Astrocyte (in vitro differentiated cells and primary cell): ENCODE results near the gene GLS. TPM values are rescaled to one million over a fixed set of nuclear protein-coding genes. Genes with fewer than 3 reads are reported as not detected.

Source experiments
- DNase-seq: peaks from one replicate; pipeline ENCODE4 v3.0.0-alpha.2; 2010; ENCODE audit warnings: low read depth
- FAIRE-seq: peaks from 2 replicates; lab custom pipeline; 2011; peaks lifted over from hg19 to GRCh38; lab: Jason Lieb, UNC
- H2AFZ ChIP-seq: 2 replicates; pipeline ENCODE4 v1.6.0; 2012; ENCODE audit warnings: low read depth, low read length, inconsistent platforms
- H3K27ac ChIP-seq: 2 replicates; pipeline ENCODE4 v1.5.1; 2011; ENCODE audit warnings: low read depth, low read length, inconsistent platforms
- H3K27me3 ChIP-seq: 2 replicates; pipeline ENCODE4 v1.6.0; 2011; ENCODE audit warnings: low read length, inconsistent platforms; ENCODE audit not compliant: insufficient read depth
- H3K36me3 ChIP-seq: 2 replicates; pipeline ENCODE4 v1.5.1; 2011; ENCODE audit warnings: low read length, inconsistent platforms; ENCODE audit not compliant: insufficient read depth
- H3K4me1 ChIP-seq: 2 replicates; pipeline ENCODE4 v1.5.1; 2011; ENCODE audit warnings: low read length, inconsistent platforms; ENCODE audit not compliant: insufficient read depth
- H3K4me2 ChIP-seq: 2 replicates; pipeline ENCODE4 v1.6.0; 2012; ENCODE audit warnings: low read length, inconsistent platforms
- H3K4me3 ChIP-seq: 2 replicates; pipeline ENCODE4 v1.5.1; 2011; ENCODE audit warnings: low read depth, mild to moderate bottlenecking, low read length, inconsistent platforms; ENCODE audit not compliant: insufficient read depth
- H3K79me2 ChIP-seq: 2 replicates; pipeline ENCODE4 v1.6.0; 2012; ENCODE audit warnings: mild to moderate bottlenecking, low read length, inconsistent platforms; ENCODE audit not compliant: insufficient read depth
- H3K9ac ChIP-seq: 2 replicates; pipeline ENCODE4 v1.6.0; 2012; ENCODE audit warnings: mild to moderate bottlenecking, low read length, inconsistent platforms
- H3K9me3 ChIP-seq: 2 replicates; pipeline ENCODE4 v1.5.1; 2012; ENCODE audit warnings: low read depth, mild to moderate bottlenecking, low read length, inconsistent platforms; ENCODE audit not compliant: insufficient read depth
- H4K20me1 ChIP-seq: 2 replicates; pipeline ENCODE4 v1.6.0; 2012; ENCODE audit warnings: low read length, inconsistent platforms; ENCODE audit not compliant: insufficient read depth
- H3K27ac Mint-ChIP-seq: one replicate; pipeline ENCODE4 v1.8.0; 2021; ENCODE audit warnings: mild to moderate bottlenecking, mixed read lengths; ENCODE audit not compliant: unreplicated experiment
- H3K27me3 Mint-ChIP-seq: one replicate; pipeline ENCODE4 v1.8.0; 2021; ENCODE audit warnings: low read depth, mixed read lengths; ENCODE audit not compliant: unreplicated experiment
- H3K36me3 Mint-ChIP-seq: one replicate; pipeline ENCODE4 v1.8.0; 2021; ENCODE audit warnings: low read depth, mixed read lengths; ENCODE audit not compliant: unreplicated experiment
- H3K4me1 Mint-ChIP-seq: one replicate; pipeline ENCODE4 v1.8.0; 2021; ENCODE audit warnings: low read depth, mixed read lengths; ENCODE audit not compliant: unreplicated experiment
- H3K4me3 Mint-ChIP-seq: one replicate; pipeline ENCODE4 v1.8.0; 2021; ENCODE audit warnings: mild to moderate bottlenecking, moderate library complexity, mixed read lengths; ENCODE audit not compliant: unreplicated experiment
- H3K9me3 Mint-ChIP-seq: one replicate; pipeline ENCODE4 v1.8.0; 2021; ENCODE audit warnings: mild to moderate bottlenecking, mixed read lengths; ENCODE audit not compliant: unreplicated experiment
- CTCF ChIP-seq: IDR thresholded peaks from 2 replicates; pipeline ENCODE4 v1.5.1; 2011; ENCODE audit warnings: low read depth, mild to moderate bottlenecking, inconsistent platforms, low read length, moderate library complexity; ENCODE audit not compliant: insufficient read depth
- EZH2 ChIP-seq: IDR thresholded peaks from 2 replicates; pipeline ENCODE4 v1.6.1; 2012; ENCODE audit warnings: mild to moderate bottlenecking, low read length, inconsistent platforms; ENCODE audit not compliant: insufficient read depth
- total RNA-seq: library from RNA; stranded (reverse); gene quantifications from 2 replicates; pipeline ENCODE4 v1.2.1, GENCODE V29; 2021

Gene GLS
- total RNA-seq, 1 donor from 2014 or later, result 189 TPM

GRCh38 chr2:190942697-190943096, 62.1 kb downstream of the GLS start:
- H3K9me3 ChIP-seq, result no peaks in the 10 kb centered on the region
- no peaks in the 10 kb centered on the region for H3K36me3 ChIP-seq
- TF ChIP-seq CTCF (no peak), EZH2 (no peak)
- no peaks in the 10 kb centered on the region for H3K27me3 Mint-ChIP-seq
- no peak overlapping the region for H3K27ac ChIP-seq
- DNase-seq (no peak), FAIRE-seq (no peak)
- H3K4me2 ChIP-seq, result no peak overlapping the region
- no peaks in the 10 kb centered on the region for H3K9me3 Mint-ChIP-seq
- H3K4me1 ChIP-seq, result peaks cover 14% of the 10 kb centered on the region
- H3K27ac Mint-ChIP-seq, result no peak overlapping the region
- no peaks in the 10 kb centered on the region for H4K20me1 ChIP-seq
- no peak overlapping the region for H2AFZ ChIP-seq
- no peak overlapping the region for H3K4me3 ChIP-seq
- no peaks in the 10 kb centered on the region for H3K27me3 ChIP-seq
- no peaks in the 10 kb centered on the region for H3K36me3 Mint-ChIP-seq
- H3K4me3 Mint-ChIP-seq, result no peak overlapping the region
- H3K9ac ChIP-seq, result no peak overlapping the region
- peaks cover 21% of the 10 kb centered on the region for H3K4me1 Mint-ChIP-seq
- H3K79me2 ChIP-seq, result no peaks in the 10 kb centered on the region

- no peak overlapping the region for H3K27ac ChIP-seq
Observed at GRCh38 chr2:190943706-190944105, 63.1 kb downstream of the GLS start.

More at GRCh38 chr2:190943706-190944105, 63.1 kb downstream of the GLS start:
- Histone ChIP-seq H3K79me2 (no peaks in the 10 kb centered on the region), H3K27me3 (no peaks in the 10 kb centered on the region), H3K9ac (no peak overlapping the region), H3K4me1 (peaks cover 21% of the 10 kb centered on the region), H3K4me3 (no peak overlapping the region), H2AFZ (no peak overlapping the region), H3K9me3 (no peaks in the 10 kb centered on the region), H4K20me1 (no peaks in the 10 kb centered on the region), H3K36me3 (no peaks in the 10 kb centered on the region), H3K4me2 (no peak overlapping the region)
- no peaks in the 10 kb centered on the region for H3K36me3 Mint-ChIP-seq
- H3K27ac Mint-ChIP-seq, result no peak overlapping the region
- TF ChIP-seq EZH2 (no peak), CTCF (no peak)
- DNase-seq, result no peak
- no peak overlapping the region for H3K4me3 Mint-ChIP-seq
- H3K9me3 Mint-ChIP-seq, result no peaks in the 10 kb centered on the region
- peaks cover 23% of the 10 kb centered on the region for H3K4me1 Mint-ChIP-seq
- H3K27me3 Mint-ChIP-seq, result no peaks in the 10 kb centered on the region
- FAIRE-seq, result no peak
